Inferior parietal cortex (tissue), 1 donor: ENCODE results near the gene ARID5B.
"Not testable (repeated sequence)": the region's sequence is repeated elsewhere in the genome, so short reads cannot be mapped to it uniquely, and the experiment has no call there.

Experiments used
- DNase-seq: peaks from one replicate; pipeline ENCODE4 v3.0.0-alpha.2; 2016; ENCODE audit errors: extremely low spot score

Gene ARID5B

GRCh38 chr10:61900829-61901792, at the start of gene ARID5B:
Gene ARID5B, plus strand, starts transcription at chr10:61901699. Its CDS starts 11 bp downstream, at chr10:61901710.
- peak; percentile 86 for DNase-seq

- no peak for DNase-seq
These were observed 49.2 kb upstream of the ARID5B start for GRCh38 chr10:61852261-61852660.

GRCh38 chr10:61855771-61856170, 45.7 kb upstream of the ARID5B start:
- DNase-seq, result no peak

DNA sequence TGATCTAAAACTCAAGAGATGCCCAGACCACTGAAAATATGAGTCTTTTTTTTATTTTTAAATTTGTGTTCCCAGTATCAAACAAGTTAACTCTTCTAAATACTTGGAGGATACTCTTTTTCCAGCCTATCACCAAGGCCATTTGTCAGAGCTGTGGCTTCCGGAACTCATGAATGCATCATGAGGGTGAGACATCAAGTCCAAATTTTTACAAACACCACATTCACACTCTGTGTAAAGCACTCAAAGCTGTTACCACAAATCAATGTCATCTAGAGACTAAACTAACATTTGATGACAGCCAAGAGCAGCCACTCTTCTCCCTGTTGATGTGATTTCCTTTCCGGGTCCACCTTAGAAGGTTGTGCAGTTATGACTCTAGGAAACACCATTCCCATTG, 43.8 kb upstream of the ARID5B start:
- no peak for DNase-seq

GRCh38 chr10:61859786-61860185, 41.7 kb upstream of the ARID5B start:
- no peak for DNase-seq

GRCh38 chr10:61860964-61861758, 40.3 kb upstream of the ARID5B start:
- no peak for DNase-seq

DNA sequence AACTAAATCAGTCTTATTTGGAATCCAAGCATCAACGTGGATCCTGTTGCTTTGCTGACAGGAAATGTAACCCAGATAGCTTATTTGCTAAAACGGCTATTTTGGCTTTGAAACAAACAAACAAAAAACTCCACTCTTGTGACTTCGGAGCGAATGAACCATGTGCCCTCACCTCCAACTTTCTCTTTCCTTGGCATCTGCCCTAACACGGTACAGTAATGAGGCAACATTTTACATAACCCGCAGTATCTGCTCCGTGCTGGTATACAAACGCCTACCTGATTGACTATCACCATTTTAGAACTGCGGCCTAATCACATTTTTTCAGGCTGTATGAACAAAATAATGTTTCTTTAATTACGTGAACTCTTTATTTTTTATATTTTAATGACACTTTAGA, 37.5 kb upstream of the ARID5B start:
- DNase-seq, result no peak

DNA sequence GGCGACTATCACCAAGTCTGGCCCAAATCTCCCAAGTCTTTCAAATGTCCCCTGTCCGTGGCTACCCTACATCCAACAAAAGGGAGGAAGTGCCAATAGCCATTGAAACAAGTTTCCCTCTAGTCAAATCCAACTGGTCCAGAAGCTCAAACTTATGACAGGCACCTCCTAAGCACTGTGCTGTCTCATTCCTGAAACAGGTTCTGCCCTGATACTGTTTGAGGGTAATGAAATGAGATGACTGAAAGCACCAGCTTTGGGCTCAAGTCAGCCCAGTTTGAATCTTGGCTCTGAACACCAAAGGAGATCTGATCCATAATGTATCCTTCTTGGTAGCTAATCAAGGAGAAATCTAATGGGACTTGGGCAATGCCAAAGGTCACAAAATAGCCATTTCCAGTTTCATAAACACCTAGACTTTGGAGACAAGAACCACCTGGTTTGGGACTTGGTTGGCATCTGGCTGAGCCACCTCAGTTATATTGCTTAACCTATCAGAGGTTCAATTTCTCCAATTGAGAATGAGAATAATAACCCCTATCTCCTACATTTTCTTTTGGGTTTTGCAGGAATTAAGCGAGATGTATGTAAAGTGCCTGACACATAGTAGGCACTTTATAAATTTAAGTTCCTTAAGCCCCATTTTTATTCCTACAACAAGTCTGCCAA, 34.7 kb upstream of the ARID5B start:
- no peak for DNase-seq

- DNase-seq, result not testable (repeated sequence)
These were observed 34.1 kb upstream of the ARID5B start for GRCh38 chr10:61867374-61867773.

DNA sequence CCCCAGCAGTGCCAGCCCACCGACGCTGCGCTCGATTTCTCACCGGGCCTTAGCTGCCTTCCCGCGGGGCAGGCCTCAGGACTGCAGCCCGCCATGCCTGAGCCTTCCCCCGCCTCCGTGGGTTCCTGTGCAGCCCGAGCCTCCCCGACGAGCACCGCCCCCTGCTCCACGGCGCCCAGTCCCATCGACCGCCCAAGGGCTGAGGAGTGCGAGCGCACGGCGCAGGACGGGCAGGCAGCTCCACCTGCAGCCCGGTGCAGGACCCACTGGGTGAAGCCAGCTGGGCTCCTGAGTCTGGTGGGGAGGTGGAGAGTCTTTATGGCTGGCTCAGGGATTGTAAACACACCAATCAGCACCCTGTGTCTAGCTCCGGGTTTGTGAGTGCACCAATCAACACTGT, 33.7 kb upstream of the ARID5B start:
- DNase-seq, result not testable (repeated sequence)

DNA sequence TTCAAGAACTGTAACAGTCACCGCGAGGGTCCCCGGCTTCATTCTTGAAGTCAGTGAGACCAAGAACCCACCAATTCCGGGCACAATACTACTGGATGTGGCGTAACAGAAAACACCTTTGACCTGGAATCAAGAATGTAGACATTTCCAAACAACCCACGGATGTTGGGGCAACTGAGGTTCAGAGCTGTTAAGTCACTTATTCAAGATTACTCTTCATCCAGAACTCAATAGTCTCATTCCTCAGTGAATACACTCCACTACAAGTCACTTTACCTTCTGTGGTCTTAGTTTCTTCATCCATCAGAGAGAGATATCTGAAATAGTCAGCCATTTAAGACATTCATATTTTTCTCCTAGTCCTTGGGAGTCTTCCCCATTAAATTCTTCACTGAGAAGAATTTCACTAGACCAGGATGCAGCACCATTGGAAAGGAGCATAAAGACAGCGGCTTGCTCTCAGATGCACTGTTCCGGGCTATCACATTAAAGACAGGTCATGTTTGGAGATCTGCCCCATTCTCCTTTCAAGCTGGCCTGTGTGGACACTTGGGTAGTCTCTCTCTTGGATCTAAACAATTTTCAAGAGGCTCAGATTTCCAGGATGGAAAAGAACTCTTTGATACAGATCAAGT, 32.3 kb upstream of the ARID5B start:
- no peak for DNase-seq

GRCh38 chr10:61869774-61870525, 31.5 kb upstream of the ARID5B start:
- DNase-seq, result no peak

- DNase-seq, result no peak
These were observed 31.0 kb upstream of the ARID5B start for GRCh38 chr10:61870526-61870895.

- DNase-seq, result no peak
These were observed 30.0 kb upstream of the ARID5B start for GRCh38 chr10:61871487-61871886.

DNA sequence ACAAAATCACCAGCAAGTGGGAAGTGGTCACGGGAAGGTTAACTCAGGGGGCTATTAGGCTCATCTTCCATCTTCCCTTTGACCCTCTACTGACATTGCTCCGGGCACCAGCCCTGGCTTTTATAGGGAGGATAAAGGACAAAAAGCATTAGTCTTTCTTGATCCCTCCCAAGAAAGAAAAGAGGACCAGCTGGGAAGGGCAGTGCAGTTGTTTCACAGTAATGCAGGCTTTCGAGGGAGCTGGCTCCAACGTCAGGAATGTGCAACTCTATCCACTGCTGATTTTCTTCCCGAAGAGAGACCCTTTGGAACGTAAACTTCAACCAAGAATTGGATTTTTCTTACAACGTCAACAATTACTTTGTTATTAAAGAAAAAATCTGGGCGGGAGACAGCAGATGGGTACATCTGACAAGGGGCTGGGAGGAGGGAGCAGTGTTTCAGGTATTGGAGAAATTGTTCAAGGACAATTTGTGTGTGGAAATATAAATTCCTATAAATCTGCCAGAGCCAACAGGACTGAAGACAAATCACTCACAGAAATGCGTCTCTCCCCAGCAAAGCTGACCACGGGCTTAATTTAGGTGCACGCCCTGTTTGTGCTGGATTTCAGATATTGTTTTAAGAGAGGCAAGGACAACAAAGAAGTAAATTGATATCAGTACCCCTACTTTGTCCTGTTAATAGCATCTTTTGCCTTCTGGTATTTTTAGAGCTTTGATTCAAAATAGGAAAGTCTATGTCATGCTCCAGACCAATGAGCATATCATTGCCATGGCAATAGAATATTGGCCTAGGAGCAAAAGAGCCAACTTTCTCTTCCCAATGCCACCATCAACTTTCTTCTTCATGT, 23.4 kb upstream of the ARID5B start:
- no peak for DNase-seq

- no peak for DNase-seq
These were observed 22.8 kb upstream of the ARID5B start for GRCh38 chr10:61878740-61879068.

- no peak for DNase-seq
These were observed 18.7 kb upstream of the ARID5B start for GRCh38 chr10:61882621-61883370.

- no peak for DNase-seq
These were observed 18.0 kb upstream of the ARID5B start for GRCh38 chr10:61883371-61884025.

- no peak for DNase-seq
These were observed 13.7 kb upstream of the ARID5B start for GRCh38 chr10:61887772-61888171.
